ENCODE results near the gene EID2B. TPM values are rescaled to one million over a fixed set of nuclear protein-coding genes. Genes with fewer than 3 reads are reported as not detected.

Gene EID2B, protein sequence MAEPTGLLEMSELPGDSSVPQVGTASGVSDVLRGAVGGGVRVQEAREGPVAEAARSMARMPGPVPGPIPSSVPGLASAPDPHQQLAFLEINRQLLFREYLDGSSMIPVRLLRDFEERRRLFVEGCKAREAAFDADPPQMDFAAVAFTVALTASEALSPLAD
- 2.0 TPM for polyA plus RNA-seq
- long read RNA-seq, donor 1, partial matches to known transcripts = 0 of 3 reads
- long read RNA-seq, donor 1, other reads (novel, unspliced or antisense) = 0 of 3 reads
- long read RNA-seq, donor 2, partial matches to known transcripts = 0 of 2 reads
- long read RNA-seq, donor 2, other reads (novel, unspliced or antisense) = 0 of 2 reads
- long read RNA-seq, donor 3 = 0 reads
- long read RNA-seq, donor 4 = 0 reads
- long read RNA-seq, donor 5, transcript EID2B-201 (1 exons, 1,865 nt) = major isoform, 5 of 5 reads
- long read RNA-seq, donor 5, partial matches to known transcripts = 0 of 5 reads
- long read RNA-seq, donor 5, other reads (novel, unspliced or antisense) = 0 of 5 reads
- long read RNA-seq, donor 6, partial matches to known transcripts = 0 of 4 reads
- long read RNA-seq, donor 6, other reads (novel, unspliced or antisense) = 0 of 4 reads
- long read RNA-seq, donor 7, partial matches to known transcripts = 0 of 2 reads
- long read RNA-seq, donor 7, other reads (novel, unspliced or antisense) = 0 of 2 reads
- long read RNA-seq, donor 8, partial matches to known transcripts = 0 of 4 reads
- long read RNA-seq, donor 8, other reads (novel, unspliced or antisense) = 0 of 4 reads
- long read RNA-seq, donor 9, partial matches to known transcripts = 0 of 3 reads
- long read RNA-seq, donor 9, other reads (novel, unspliced or antisense) = 0 of 3 reads
- long read RNA-seq, donor 10, partial matches to known transcripts = 0 of 4 reads
- long read RNA-seq, donor 10, other reads (novel, unspliced or antisense) = 0 of 4 reads
- long read RNA-seq, donor 11, partial matches to known transcripts = 0 of 2 reads
- long read RNA-seq, donor 11, other reads (novel, unspliced or antisense) = 0 of 2 reads

- Histone ChIP-seq H3K4me3 (ENCODE audit: low read length) (peak within 1 kb of the TSS; percentile 65), H3K27me3 (ENCODE audit: control insufficient read depth, insufficient read depth, low read length) (no peaks in the 10 kb centered on the region), H3K9me3 (ENCODE audit: control insufficient read depth, low read depth, low read length) (no peaks in the 10 kb centered on the region), H3K36me3 (ENCODE audit: control insufficient read depth, insufficient read depth, low read length) (no peaks in the 10 kb centered on the region), H3K4me1 (ENCODE audit: control insufficient read depth, insufficient read depth, low read length) (peaks cover 6% of the 10 kb centered on the region), H3K27ac (ENCODE audit: low read length) (peak within 1 kb of the TSS; percentile 62)
- peak; percentile 92 to 97 for DNase-seq
- WGBS (ENCODE audit: insufficient coverage, low lambda C conversion rate) = no CpG with 5 or more reads among the region's 65 CpGs
These were observed at the start of gene EID2B for GRCh38 chr19:39532233-39533002. TSS of gene EID2B (minus strand) at chr19:39532852. CDS start at chr19:39532802, 50 bp downstream.

DNA sequence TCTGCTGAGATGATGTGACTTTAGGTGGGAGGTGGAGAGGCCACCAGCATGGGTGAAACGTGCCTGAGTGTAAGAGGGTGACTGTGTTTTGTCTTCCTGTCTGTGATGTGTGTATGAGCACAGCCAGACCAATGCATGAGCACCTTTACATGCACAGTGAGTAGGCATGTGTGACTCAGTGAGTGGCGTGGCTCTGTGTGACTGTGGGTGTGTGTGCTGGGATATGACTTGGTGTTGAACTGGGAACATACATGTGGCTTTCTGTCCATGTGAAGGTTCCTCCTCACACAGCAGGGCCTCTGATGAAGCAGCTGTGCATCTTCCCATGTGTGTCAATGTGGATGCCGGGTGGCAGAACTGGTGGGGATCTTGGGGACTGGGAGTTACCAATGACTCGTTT lies 49.8 kb upstream of the EID2B start:
- Histone ChIP-seq H3K4me3 (ENCODE audit: low read length) (no peak overlapping the region), H3K27me3 (ENCODE audit: control insufficient read depth, insufficient read depth, low read length) (no peaks in the 10 kb centered on the region), H3K4me1 (ENCODE audit: control insufficient read depth, insufficient read depth, low read length) (no peaks in the 10 kb centered on the region), H3K36me3 (ENCODE audit: control insufficient read depth, insufficient read depth, low read length) (no peaks in the 10 kb centered on the region), H3K27ac (ENCODE audit: low read length) (no peak overlapping the region), H3K9me3 (ENCODE audit: control insufficient read depth, low read depth, low read length) (no peaks in the 10 kb centered on the region)
- no peak for DNase-seq
- WGBS (ENCODE audit: insufficient coverage, low lambda C conversion rate) = no CpG with 5 or more reads among the region's 4 CpGs

GRCh38 chr19:39568604-39569003 lies 36.0 kb upstream of the EID2B start:
- Histone ChIP-seq H3K4me3 (ENCODE audit: low read length) (no peak overlapping the region), H3K27me3 (ENCODE audit: control insufficient read depth, insufficient read depth, low read length) (peaks cover 3% of the 10 kb centered on the region), H3K36me3 (ENCODE audit: control insufficient read depth, insufficient read depth, low read length) (no peaks in the 10 kb centered on the region), H3K9me3 (ENCODE audit: control insufficient read depth, low read depth, low read length) (no peaks in the 10 kb centered on the region), H3K4me1 (ENCODE audit: control insufficient read depth, insufficient read depth, low read length) (no peaks in the 10 kb centered on the region), H3K27ac (ENCODE audit: low read length) (no peak overlapping the region)
- WGBS (ENCODE audit: insufficient coverage, low lambda C conversion rate) = no CpG with 5 or more reads among the region's 3 CpGs
- DNase-seq = no peak

DNA sequence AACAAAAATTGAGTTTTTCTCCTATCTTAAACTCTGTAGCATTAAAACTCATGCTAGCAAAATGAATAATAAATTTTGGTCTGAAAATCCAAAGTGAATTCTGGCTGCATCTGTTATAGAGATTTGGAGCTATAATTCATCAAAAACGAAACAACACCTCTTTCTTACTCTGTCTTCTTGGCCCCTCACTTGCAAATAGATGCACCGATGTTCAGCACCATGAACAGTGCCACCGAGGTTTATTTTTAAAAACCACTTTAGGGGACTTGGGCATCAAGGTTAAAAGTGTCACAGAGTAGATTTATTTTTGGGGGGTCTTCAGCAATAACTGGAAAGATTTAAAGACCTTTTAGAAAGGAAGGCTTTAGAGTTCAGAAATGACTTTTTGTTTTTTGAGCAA lies 33.4 kb upstream of the EID2B start:
- Histone ChIP-seq H3K27ac (ENCODE audit: low read length) (no peak overlapping the region), H3K4me1 (ENCODE audit: control insufficient read depth, insufficient read depth, low read length) (no peaks in the 10 kb centered on the region), H3K4me3 (ENCODE audit: low read length) (no peak overlapping the region), H3K9me3 (ENCODE audit: control insufficient read depth, low read depth, low read length) (no peaks in the 10 kb centered on the region), H3K36me3 (ENCODE audit: control insufficient read depth, insufficient read depth, low read length) (no peaks in the 10 kb centered on the region), H3K27me3 (ENCODE audit: control insufficient read depth, insufficient read depth, low read length) (peaks cover 3% of the 10 kb centered on the region)
- DNase-seq = no peak
- WGBS (ENCODE audit: insufficient coverage, low lambda C conversion rate) = 50% methylated on average over 2 of the region's 3 CpGs

DNA sequence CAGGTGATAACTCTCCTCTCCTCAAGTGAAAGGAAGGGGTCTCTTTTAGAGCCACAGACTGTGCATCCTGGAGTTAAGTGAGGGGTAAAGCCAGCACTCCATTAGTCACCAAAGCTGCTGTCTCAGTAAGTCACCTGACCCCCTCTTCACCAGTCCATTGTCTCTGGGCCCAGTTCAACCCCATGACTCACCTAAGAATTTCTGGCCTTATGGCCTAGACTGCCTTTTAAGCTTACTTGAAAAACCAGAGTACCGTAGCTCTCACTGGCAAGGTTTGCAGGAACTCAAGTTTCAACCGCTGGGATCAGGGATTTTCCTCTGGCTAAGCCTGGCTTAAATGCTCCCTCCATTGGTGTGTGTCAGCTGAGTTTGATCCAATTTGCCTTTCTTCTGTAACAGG lies 30.8 kb upstream of the EID2B start:
- no CpG with 5 or more reads among the region's 2 CpGs for WGBS (ENCODE audit: insufficient coverage, low lambda C conversion rate)
- Histone ChIP-seq H3K36me3 (ENCODE audit: control insufficient read depth, insufficient read depth, low read length) (no peaks in the 10 kb centered on the region), H3K4me1 (ENCODE audit: control insufficient read depth, insufficient read depth, low read length) (no peaks in the 10 kb centered on the region), H3K4me3 (ENCODE audit: low read length) (no peak overlapping the region), H3K27me3 (ENCODE audit: control insufficient read depth, insufficient read depth, low read length) (peaks cover 13% of the 10 kb centered on the region), H3K27ac (ENCODE audit: low read length) (no peak overlapping the region), H3K9me3 (ENCODE audit: control insufficient read depth, low read depth, low read length) (no peaks in the 10 kb centered on the region)
- no peak for DNase-seq

DNA sequence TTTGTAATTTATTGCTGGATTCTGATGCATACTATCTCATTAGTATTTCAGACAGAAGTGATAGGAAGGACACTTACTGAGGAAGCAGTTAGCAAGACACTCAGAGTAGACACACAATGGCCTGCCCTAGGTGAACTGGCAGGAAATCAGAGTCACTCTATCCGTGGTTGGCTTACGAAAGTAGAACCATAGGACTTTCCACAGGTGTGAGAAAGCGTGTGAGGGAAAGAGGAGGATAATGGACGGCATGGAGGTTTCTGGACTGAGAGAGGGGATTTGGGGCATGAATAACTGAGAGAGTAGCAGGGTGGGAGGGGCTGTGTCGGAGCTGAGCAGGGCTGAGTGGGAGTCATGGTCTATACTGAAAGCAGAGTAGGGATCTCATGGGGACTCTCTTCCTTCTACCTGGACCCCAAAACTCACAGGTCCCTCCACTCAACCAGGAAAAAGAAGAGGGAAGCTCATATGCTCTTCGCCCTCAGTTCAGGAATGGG lies 26.0 kb upstream of the EID2B start:
- Histone ChIP-seq H3K9me3 (ENCODE audit: control insufficient read depth, low read depth, low read length) (no peaks in the 10 kb centered on the region), H3K27ac (ENCODE audit: low read length) (no peak overlapping the region), H3K4me3 (ENCODE audit: low read length) (no peak overlapping the region), H3K4me1 (ENCODE audit: control insufficient read depth, insufficient read depth, low read length) (no peaks in the 10 kb centered on the region), H3K27me3 (ENCODE audit: control insufficient read depth, insufficient read depth, low read length) (peaks cover 13% of the 10 kb centered on the region), H3K36me3 (ENCODE audit: control insufficient read depth, insufficient read depth, low read length) (no peaks in the 10 kb centered on the region)
- no peak for DNase-seq
- WGBS (ENCODE audit: insufficient coverage, low lambda C conversion rate) = 100% methylated on average over 1 of the region's 6 CpGs

GRCh38 chr19:39557811-39558623 lies 25.4 kb upstream of the EID2B start:
- no peak overlapping the region for H3K4me3 ChIP-seq (ENCODE audit: low read length)
- no peaks in the 10 kb centered on the region for H3K9me3 ChIP-seq (ENCODE audit: control insufficient read depth, low read depth, low read length)
- no peaks in the 10 kb centered on the region for H3K36me3 ChIP-seq (ENCODE audit: control insufficient read depth, insufficient read depth, low read length)
- 60% methylated on average over 1 of the region's 5 CpGs for WGBS (ENCODE audit: insufficient coverage, low lambda C conversion rate)
- no peaks in the 10 kb centered on the region for H3K4me1 ChIP-seq (ENCODE audit: control insufficient read depth, insufficient read depth, low read length)
- H3K27me3 ChIP-seq (ENCODE audit: control insufficient read depth, insufficient read depth, low read length) = peaks cover 13% of the 10 kb centered on the region
- DNase-seq = no peak
- no peak overlapping the region for H3K27ac ChIP-seq (ENCODE audit: low read length)

- peaks cover 13% of the 10 kb centered on the region for H3K27me3 ChIP-seq (ENCODE audit: control insufficient read depth, insufficient read depth, low read length)
- no peaks in the 10 kb centered on the region for H3K9me3 ChIP-seq (ENCODE audit: control insufficient read depth, low read depth, low read length)
- no peak for DNase-seq
- WGBS (ENCODE audit: insufficient coverage, low lambda C conversion rate) = no CpG with 5 or more reads among the region's 1 CpG
- no peak overlapping the region for H3K4me3 ChIP-seq (ENCODE audit: low read length)
- H3K36me3 ChIP-seq (ENCODE audit: control insufficient read depth, insufficient read depth, low read length) = no peaks in the 10 kb centered on the region
- no peaks in the 10 kb centered on the region for H3K4me1 ChIP-seq (ENCODE audit: control insufficient read depth, insufficient read depth, low read length)
- H3K27ac ChIP-seq (ENCODE audit: low read length) = no peak overlapping the region
These were observed 23.2 kb upstream of the EID2B start for GRCh38 chr19:39555883-39556282.

DNA sequence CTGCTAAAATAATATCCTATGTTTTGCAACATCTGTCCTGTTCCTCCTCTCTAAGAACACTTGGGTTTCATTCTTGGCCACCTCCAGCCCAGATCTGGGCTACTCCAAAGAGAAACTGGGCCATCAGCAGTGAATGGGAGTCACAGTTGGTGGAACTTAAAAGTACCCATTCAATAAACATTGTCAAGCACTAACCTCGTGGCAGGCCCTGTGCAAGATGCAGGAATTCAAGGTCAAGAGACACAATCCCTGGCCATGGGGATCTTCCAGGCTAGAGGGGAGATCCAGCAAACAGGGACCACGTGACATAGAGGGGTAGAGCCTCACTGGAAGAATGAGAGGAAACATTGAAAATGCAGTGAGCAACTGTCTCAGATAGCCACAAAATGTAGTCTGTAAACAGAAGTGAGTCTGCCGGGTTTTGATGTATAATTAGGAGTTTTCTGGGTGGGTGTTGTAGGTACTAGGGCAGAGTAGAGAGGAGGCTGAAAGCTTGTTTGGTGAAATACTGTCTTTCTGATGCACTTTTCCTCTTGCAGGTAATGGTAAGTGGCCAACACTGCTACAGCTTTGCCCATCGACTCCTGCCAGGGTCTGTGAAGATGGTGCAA lies 22.2 kb upstream of the EID2B start:
- H3K36me3 ChIP-seq (ENCODE audit: control insufficient read depth, insufficient read depth, low read length) = no peaks in the 10 kb centered on the region
- no peak for DNase-seq
- no peaks in the 10 kb centered on the region for H3K9me3 ChIP-seq (ENCODE audit: control insufficient read depth, low read depth, low read length)
- no peak overlapping the region for H3K4me3 ChIP-seq (ENCODE audit: low read length)
- H3K27ac ChIP-seq (ENCODE audit: low read length) = no peak overlapping the region
- no peaks in the 10 kb centered on the region for H3K4me1 ChIP-seq (ENCODE audit: control insufficient read depth, insufficient read depth, low read length)
- peaks cover 12% of the 10 kb centered on the region for H3K27me3 ChIP-seq (ENCODE audit: control insufficient read depth, insufficient read depth, low read length)
- WGBS (ENCODE audit: insufficient coverage, low lambda C conversion rate) = 80% methylated on average over 1 of the region's 4 CpGs
